HG02763 (cell line): ENCODE results near the gene NPAS3.

ENCODE experiments used
- ATAC-seq: cut with Tn5 transposase; IDR thresholded peaks from one replicate; pipeline ENCODE4 v1.9.1; 2021; ENCODE audit warnings: mild to moderate bottlenecking, moderate library complexity; ENCODE audit not compliant: unreplicated experiment

The NPAS3 gene

GRCh38 chr14:33534104-33534503 lies 595.4 kb downstream of the NPAS3 start:
- no peak for ATAC-seq

DNA sequence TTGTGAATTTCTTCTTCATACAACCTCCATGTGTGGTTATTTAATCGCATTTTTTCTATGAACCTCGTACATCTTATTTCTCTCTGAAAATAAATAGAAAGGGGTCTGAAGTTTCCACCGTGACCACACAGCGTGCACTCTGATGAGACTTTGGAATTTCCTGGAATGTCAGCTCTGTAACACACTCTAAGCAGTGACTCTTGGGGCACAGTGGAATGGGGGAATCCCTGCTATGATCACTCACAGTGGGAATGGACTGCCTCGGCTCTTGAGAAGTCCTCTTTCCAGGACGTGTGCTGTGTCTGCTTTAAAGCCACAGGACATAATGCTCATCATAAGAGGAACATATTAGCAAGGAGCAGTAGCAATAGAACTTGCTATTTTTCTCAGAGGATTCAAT lies 596.0 kb downstream of the NPAS3 start:
- no peak for ATAC-seq

DNA sequence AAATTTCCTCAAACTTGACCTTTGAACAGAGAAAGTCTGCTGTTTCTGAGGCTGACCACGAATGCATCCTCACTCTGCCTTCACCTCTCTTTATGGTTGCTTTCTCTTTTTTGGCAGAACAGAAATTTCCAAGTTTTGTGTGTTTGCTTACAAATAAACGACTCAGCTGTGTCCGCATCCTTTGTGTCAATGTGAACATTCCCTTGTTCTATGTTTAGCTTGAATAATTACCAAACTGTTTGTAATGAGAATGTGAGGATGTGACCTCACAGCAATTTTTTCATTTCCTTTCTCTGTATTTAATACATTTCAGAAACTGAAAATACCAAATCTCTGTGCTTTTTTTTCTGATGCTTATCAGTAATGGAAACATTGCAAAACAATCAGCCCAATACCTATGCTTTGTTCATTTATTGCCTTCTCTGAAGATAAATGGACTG lies 601.3 kb downstream of the NPAS3 start:
- no peak for ATAC-seq

GRCh38 chr14:33541171-33541570 lies 602.5 kb downstream of the NPAS3 start:
- no peak for ATAC-seq

GRCh38 chr14:33542338-33543287 lies 603.9 kb downstream of the NPAS3 start:
- ATAC-seq = no peak

DNA sequence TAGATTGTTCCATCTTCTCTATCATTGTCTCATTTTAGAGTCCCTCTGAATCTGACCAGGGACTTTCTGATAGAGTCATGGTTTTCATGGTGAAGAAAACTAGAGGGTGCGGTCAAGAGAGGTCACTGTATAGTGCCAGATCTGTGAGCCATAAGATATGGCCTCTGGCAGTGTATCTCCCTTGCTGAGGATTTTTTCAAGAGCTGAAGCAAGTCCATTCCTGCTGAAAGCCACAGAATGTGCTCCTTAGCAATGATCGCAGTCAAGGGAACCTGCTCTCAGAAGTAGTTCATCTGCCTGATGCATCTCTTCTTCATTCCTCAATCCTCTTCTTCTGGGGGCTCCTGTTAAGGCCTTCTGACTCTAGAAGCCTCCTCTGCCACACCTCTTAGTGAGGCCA lies 607.0 kb downstream of the NPAS3 start:
- ATAC-seq = no peak

DNA sequence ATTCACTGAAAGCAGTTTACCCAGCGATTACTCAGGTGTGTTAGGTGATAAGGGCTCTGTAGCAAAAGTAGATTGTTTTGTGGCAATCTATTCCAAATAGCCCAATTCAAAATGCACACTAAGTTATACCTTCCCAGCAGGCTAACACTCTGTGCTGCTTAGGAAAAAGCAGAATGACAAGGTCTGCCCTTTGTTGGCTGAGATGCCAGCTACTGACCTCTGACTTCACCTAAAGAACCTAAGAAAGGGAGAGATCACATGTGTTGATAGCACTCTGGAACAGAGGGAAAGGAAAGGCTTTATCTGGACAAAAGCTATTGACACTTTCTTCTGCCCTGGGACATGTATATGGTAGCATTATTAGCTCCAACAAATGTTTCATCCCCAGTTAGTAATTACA lies 609.9 kb downstream of the NPAS3 start:
- ATAC-seq = no peak

DNA sequence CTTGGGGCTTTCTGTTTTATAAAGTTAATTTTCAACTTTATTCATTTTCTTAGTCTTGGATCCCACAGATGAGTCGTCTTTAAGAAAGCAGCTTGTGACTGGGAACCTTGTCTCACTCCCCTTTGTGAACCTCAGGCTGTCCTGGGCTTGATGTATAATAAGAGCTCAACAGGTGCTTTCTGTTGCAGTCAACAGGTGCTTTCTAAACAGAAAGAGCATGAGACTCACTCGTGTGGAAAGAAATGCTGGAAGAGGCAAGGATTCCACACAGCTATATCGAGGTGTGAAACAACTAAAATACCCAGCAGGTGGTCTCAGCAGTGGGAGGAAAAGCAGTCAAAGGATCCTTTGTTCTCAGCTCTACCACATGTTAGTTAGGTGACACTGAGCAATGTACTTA lies 613.3 kb downstream of the NPAS3 start:
- no peak for ATAC-seq

DNA sequence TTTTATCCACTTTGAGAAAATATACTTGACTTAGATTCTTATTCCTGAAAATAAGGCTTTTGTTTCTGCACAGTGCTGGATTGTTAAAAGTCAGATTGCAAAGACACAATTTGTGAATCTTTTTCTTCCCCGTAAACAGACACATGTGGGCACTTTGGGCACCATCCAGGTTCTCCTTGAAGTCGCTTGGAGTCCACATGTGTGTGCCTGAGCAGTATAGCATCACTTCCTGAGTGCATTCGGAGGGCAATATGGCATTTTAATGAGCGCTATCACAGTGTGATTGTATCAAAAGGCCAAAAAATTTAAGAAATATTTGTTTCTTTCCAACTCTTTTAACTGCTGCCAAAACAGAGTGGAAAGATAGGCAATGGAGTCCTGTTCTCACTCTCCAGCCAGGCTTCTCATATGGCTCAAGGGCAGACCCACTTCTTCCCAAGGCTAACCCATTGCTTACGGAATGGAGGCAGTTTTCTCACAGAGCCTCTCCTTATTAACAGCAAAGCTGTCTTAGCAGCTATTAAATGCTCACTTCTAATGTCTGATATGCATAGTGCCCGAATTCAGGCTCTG lies 615.1 kb downstream of the NPAS3 start:
- ATAC-seq = no peak

- no peak for ATAC-seq
Observed at GRCh38 chr14:33554988-33555387, 616.3 kb downstream of the NPAS3 start.

DNA sequence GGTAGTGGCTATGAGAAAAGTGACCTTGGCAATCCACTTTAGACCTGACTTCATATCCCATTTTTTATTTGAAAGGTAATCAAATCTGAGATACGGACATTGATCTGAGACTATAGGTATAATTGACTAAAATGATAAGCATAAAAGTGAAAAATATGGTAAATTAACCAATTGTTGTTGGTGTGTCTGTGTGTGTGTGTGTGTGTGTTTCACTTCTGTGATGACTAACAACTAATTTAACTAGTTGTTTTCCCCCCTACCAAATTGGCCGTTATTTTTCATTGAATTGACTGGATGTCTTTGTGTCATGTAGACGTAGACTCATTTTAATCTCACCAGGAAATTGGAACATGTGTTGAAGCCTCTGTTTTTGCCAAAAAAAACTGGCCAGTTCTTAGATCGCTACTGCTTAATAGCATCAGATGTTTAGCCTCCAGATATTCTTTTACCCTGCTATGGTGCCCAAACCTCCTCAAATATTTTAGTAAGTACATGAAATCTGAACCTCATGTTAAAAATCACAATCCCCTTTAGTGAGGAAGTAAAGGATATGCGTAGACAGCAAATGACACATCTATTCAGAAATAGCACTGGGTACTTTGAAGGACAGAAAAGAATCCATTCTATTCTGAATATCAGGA lies 617.2 kb downstream of the NPAS3 start:
- no peak for ATAC-seq

GRCh38 chr14:33556382-33557121 lies 617.9 kb downstream of the NPAS3 start:
- ATAC-seq = no peak

DNA sequence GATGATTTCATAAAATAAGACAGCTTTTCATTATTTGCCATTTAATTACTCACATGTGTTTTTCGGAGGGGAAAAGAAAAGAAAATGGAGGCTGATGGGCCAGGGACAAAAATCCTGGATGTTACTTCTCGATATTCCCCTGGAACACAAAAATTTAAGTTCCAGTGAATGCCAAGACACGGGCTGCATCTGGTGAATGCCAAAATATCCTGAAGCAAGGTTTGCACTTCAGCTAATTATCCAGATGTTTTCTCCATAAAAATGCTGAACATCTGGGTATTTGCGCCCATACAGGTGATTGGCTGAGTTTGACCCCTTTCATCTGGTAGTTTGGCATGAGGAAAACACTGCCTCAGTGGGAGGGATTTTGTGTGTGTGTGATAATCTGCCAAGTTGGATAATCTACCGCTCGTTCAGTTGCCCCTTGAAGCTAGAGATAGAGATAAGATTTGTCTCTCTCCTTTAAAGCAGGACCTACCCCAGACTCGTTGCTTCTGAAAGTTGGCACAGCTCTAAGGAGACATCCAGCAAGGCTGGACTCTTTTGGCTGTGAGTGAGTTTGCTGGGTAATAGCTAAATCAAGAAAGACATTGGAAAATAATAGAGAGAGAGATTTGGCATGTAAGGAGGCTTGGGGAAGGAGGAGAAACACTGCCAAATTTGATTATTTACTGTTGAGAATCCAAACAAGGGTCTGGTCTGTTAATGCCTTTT lies 622.2 kb downstream of the NPAS3 start:
- ATAC-seq = no peak

DNA sequence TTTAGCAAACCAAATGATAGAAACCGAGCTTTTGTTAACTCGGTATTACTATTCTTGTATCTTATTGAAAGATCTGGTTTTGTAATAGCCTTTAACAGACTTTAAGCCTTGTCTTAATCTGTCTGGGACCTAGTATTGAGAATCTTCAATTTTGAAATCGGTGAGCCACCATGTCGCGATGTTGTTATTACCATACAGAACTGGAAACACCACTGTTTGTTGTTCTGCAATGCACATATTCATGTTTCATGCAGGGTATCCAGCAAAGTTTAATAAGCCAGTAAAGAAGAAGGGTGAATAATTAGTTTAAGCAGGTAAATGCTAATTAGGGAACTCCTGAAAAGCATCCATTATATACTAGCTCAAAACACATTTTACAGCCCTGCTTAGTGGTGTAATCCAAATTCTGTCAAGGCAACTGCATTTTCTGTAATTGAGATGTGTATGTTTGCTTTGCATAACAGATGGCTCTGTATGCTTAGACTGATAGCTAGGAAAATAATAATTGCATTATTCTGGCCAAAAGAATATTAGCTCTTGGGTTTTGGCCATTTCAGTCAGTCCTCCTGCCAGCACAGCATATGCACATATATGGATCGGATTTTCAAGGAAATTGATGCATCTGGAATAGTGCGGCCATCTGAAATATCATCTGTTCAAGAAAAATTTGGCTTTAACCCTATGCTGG lies 623.0 kb downstream of the NPAS3 start:
- ATAC-seq = no peak

GRCh38 chr14:33563191-33563900 lies 624.7 kb downstream of the NPAS3 start:
- ATAC-seq = no peak

DNA sequence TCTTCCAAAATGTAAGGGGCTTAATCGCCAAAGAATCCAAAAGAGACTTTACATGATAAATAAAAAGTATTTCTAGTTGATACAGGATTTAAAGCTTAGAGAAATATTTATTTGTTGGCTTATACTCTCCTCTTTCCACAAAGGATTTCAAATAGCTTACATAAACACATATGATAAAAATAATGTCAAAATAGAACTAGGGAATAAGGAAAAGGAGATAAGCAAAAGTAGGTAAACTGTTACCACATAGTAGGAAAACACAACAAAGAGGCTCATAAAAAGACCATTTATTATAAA lies 625.2 kb downstream of the NPAS3 start:
- no peak for ATAC-seq

DNA sequence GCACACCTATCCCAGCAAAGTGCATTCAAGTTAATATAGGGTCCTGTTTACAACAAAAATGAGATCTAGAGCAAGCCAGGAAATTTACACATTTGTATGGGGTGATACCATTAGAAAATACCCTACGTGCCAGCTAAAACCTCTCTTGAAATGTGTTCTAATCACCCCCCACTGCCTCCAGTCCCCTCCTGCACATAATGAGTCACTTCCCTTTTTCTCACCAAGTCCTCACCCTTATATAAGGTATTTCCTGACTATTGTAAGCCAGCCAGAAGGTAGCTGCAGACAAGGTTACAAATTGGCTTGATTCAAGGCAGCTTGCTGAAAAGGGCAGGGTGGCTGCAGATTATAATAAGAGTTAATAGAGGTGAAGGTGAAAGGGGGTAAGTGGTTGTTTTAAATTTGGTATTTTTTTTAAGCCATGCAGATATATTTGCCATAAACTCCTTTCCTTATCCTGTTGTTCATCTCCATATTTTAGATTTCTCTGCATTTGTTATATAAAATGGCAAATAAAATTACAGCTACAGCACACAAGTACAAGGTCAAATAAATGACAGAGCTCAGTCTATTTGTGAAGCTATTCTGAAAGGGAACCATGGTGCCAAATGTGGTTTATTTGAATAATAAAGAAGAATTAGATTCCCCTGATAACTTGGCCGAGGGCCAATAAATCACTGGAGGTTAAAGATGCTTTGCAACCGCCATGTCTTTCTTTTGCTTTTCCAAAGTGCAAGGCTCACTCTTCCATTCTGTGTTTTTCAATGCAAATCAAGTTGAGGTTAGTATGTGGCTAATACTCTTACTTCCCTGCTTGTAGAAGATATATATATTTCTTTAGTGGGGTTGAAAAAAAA lies 626.3 kb downstream of the NPAS3 start:
- ATAC-seq = peak; percentile 67

DNA sequence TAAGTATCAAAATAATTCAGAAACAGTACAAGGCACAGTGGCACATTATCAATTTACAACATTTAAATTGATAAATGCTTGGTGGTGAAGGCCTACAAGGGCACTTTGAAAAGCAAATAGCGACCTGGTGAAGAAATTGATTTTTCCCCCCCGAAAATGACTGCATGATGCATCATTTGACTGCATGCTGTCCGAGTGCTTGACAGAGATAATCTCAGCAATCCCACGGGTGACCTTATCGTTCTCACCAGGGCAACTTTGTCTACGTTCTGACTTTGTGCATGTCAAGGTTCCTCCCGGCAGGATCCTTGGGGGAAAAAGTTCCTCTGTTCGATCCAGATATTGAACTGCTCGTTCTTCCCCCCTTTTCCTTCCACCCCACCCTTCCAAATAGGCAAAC lies 627.4 kb downstream of the NPAS3 start:
- ATAC-seq = no peak
